GM21390 (cell line): ENCODE data around the gene EEF2KMT.
"Not testable (repeated sequence)": the region's sequence is repeated elsewhere in the genome, so short reads cannot be mapped to it uniquely, and the experiment has no call there.

Source experiments
- ATAC-seq: cut with Tn5 transposase; IDR thresholded peaks from one replicate; pipeline ENCODE4 v1.9.1; 2021; ENCODE audit not compliant: unreplicated experiment

The EEF2KMT gene

GRCh38 chr16:5071341-5071680 lies 26.3 kb downstream of the EEF2KMT start:
- ATAC-seq: no peak

- no peak for ATAC-seq
Observed at GRCh38 chr16:5070431-5071186, 27.0 kb downstream of the EEF2KMT start.

- ATAC-seq: no peak
Observed at GRCh38 chr16:5069854-5070253, 27.7 kb downstream of the EEF2KMT start.

- ATAC-seq: no peak
Observed at GRCh38 chr16:5069048-5069447, 28.5 kb downstream of the EEF2KMT start.

- ATAC-seq: no peak
Observed at GRCh38 chr16:5066511-5066910, 31.1 kb downstream of the EEF2KMT start.

GRCh38 chr16:5065813-5066212 lies 31.8 kb downstream of the EEF2KMT start, which contains the start of gene C16orf89:
TSS of gene C16orf89 (minus strand) at chr16:5065956. CDS start at chr16:5065908, 48 bp downstream.
- no peak for ATAC-seq

- ATAC-seq: no peak
Observed at GRCh38 chr16:5065326-5065725, 32.3 kb downstream of the EEF2KMT start.

- ATAC-seq: no peak
Observed at GRCh38 chr16:5064915-5065314, 32.7 kb downstream of the EEF2KMT start.

GRCh38 chr16:5062790-5063765 lies 34.5 kb downstream of the EEF2KMT start:
- ATAC-seq: no peak

- ATAC-seq: no peak
Observed at GRCh38 chr16:5062051-5062450, 35.5 kb downstream of the EEF2KMT start.

- no peak for ATAC-seq
Observed at GRCh38 chr16:5060073-5060641, 37.4 kb downstream of the EEF2KMT start.

- ATAC-seq: no peak
Observed at GRCh38 chr16:5059386-5060072, 38.1 kb downstream of the EEF2KMT start.

- ATAC-seq: no peak
Observed at GRCh38 chr16:5058476-5058875, 39.1 kb downstream of the EEF2KMT start.

GRCh38 chr16:5056352-5056751 lies 41.2 kb downstream of the EEF2KMT start:
- ATAC-seq: no peak

GRCh38 chr16:5054876-5055865 lies 42.4 kb downstream of the EEF2KMT start:
- ATAC-seq: no peak

- no peak for ATAC-seq
Observed at GRCh38 chr16:5046914-5047313, 50.7 kb downstream of the EEF2KMT start.

GRCh38 chr16:5045499-5046115 lies 52.0 kb downstream of the EEF2KMT start:
- ATAC-seq: no peak

GRCh38 chr16:5044581-5044980 lies 53.0 kb downstream of the EEF2KMT start:
- ATAC-seq: not testable (repeated sequence)

GRCh38 chr16:5044011-5044540 lies 53.5 kb downstream of the EEF2KMT start:
- ATAC-seq: no peak
